PC-9 (cell line): ENCODE results near the gene HIC1. TPM values are rescaled to one million over a fixed set of nuclear protein-coding genes. Genes with fewer than 3 reads are reported as not detected.
A peak's percentile ranks its signal among the peaks of the same experiment; 100 is the strongest.
"Not testable (repeated sequence)": the region's sequence is repeated elsewhere in the genome, so short reads cannot be mapped to it uniquely, and the experiment has no call there.

ENCODE experiments used
- BruUV-seq: library from RNA; stranded (reverse); fragments of 400-500 nt; replicated peaks from 2 replicates; lab custom pipeline; 2021; lab: Mats Ljungman, UMichigan
- CTCF ChIA-PET: fragments of 300-600 bp; sonication (Branson Sonifier 250); formaldehyde crosslinking; loops from one replicate; lab custom pipeline; 2022; ENCODE audit warnings: antibody characterized with exemption; lab: Charles Lee
- POLR2A ChIA-PET: fragments of 300-600 bp; sonication (Branson Sonifier 250); formaldehyde crosslinking; loops from one replicate; lab custom pipeline; 2022; ENCODE audit warnings: antibody characterized with exemption; ENCODE audit not compliant: unreplicated experiment; lab: Charles Lee
- DNase-seq, 2 experiments: peaks; one replicate each; pipeline versions ENCODE4 v3.0.0 to v3.0.0-alpha.2; 2015 to 2022; ENCODE audit warnings: mixed read lengths in 1 of 2
- H2AFZ ChIP-seq: fragments of 200-600 bp; sonication (generic); 2 replicates; pipeline ENCODE4 v1.8.1; 2017; ENCODE audit warnings: antibody characterized with exemption
- H3F3A ChIP-seq: fragments of 200-600 bp; sonication (generic); 2 replicates; pipeline ENCODE4 v1.8.1; 2017; ENCODE audit warnings: antibody characterized with exemption, mild to moderate bottlenecking, low read depth; ENCODE audit not compliant: insufficient read depth
- H3K27ac ChIP-seq: fragments of 200-600 bp; sonication (generic); 2 replicates; pipeline ENCODE4 v1.6.1; 2016; ENCODE audit warnings: mixed run types
- H3K27me3 ChIP-seq: fragments of 200-600 bp; sonication (generic); 2 replicates; pipeline ENCODE4 v1.6.1; 2016; ENCODE audit warnings: low read depth, mixed run types; ENCODE audit not compliant: insufficient read depth
- H3K36me3 ChIP-seq: fragments of 200-600 bp; sonication (generic); 2 replicates; pipeline ENCODE4 v1.6.1; 2016; ENCODE audit warnings: low read depth, mixed run types
- H3K4me1 ChIP-seq: fragments of 200-600 bp; sonication (generic); replicated peaks from 2 replicates; pipeline ENCODE4 v1.6.1; 2016; ENCODE audit warnings: mixed run types; ENCODE audit not compliant: insufficient read depth
- H3K4me2 ChIP-seq: fragments of 200-600 bp; sonication (generic); 2 replicates; pipeline ENCODE4 v1.6.1; 2017; ENCODE audit warnings: mixed run types
- H3K4me3 ChIP-seq: fragments of 200-600 bp; sonication (generic); 2 replicates; pipeline ENCODE4 v1.6.1; 2016; ENCODE audit warnings: mixed run types
- H3K79me2 ChIP-seq: fragments of 200-600 bp; sonication (generic); 2 replicates; pipeline ENCODE4 v1.6.1; 2017; ENCODE audit warnings: low read depth, mixed run types
- H3K9me2 ChIP-seq: fragments of 200-600 bp; sonication (generic); 2 replicates; pipeline ENCODE4 v1.8.1; 2017; ENCODE audit warnings: mild to moderate bottlenecking; ENCODE audit not compliant: insufficient read depth
- H3K9me3 ChIP-seq: fragments of 200-600 bp; sonication (generic); 2 replicates; pipeline ENCODE4 v1.8.1; 2016; ENCODE audit warnings: low read depth; ENCODE audit not compliant: insufficient read depth
- H4K20me1 ChIP-seq: fragments of 200-600 bp; sonication (generic); 2 replicates; pipeline ENCODE4 v1.8.1; 2017; ENCODE audit not compliant: insufficient read depth
- CTCF ChIP-seq: fragments of 200-600 bp; sonication (generic); conservative IDR thresholded peaks from 2 replicates; pipeline ENCODE4 v1.6.1; 2017; ENCODE audit warnings: mixed run types, antibody characterized with exemption, mild to moderate bottlenecking, moderate library complexity
- EZH2 ChIP-seq: fragments of 200-600 bp; sonication (generic); IDR thresholded peaks from 2 replicates; pipeline ENCODE4 v1.8.0; 2017; ENCODE audit warnings: antibody characterized with exemption, low read depth
- intact Hi-C: fragments of 100-400 bp; cut with micrococcal nuclease; formaldehyde crosslinking; loops from one replicate; pipeline ENCODE4 v1.10.0; 2022; ENCODE audit not compliant: unreplicated experiment
- total RNA-seq: library from RNA; stranded (reverse); gene quantifications from 2 replicates; pipeline ENCODE4 v1.2.3, GENCODE V29; 2021

HIC1 gene
- total RNA-seq, 1 experiment from 2014 or later, result 0.63 TPM

- H3F3A ChIP-seq, result peaks cover 47% of the 10 kb centered on the region
- POLR2A ChIA-PET, result no interaction called here
- BruUV-seq, result no TSS peak
Measured at GRCh38 chr17:2009737-2010136, 45.2 kb upstream of the HIC1 start.

GRCh38 chr17:2011411-2012371, 43.2 kb upstream of the HIC1 start:
- H3K36me3 ChIP-seq, result no peaks in the 10 kb centered on the region
- TF ChIP-seq EZH2, result no peak
- peak overlapping the region; percentile 61 for H2AFZ ChIP-seq
- no TSS peak for BruUV-seq
- no peaks in the 10 kb centered on the region for H3K9me3 ChIP-seq
- peaks cover 55% of the 10 kb centered on the region for H3K4me1 ChIP-seq
- H3F3A ChIP-seq, result peaks cover 43% of the 10 kb centered on the region
- peak; percentile 97 for DNase-seq
- peak overlapping the region; percentile 42 for H3K4me3 ChIP-seq
- no peaks in the 10 kb centered on the region for H3K9me2 ChIP-seq
- CTCF ChIA-PET, result interaction anchor here (0.8 to 1.1 kb wide), 2 partner anchors 14 to 103 kb away, joined by 3 to 6 read pairs; no protein-coding TSS in a partner anchor
- H4K20me1 ChIP-seq, result no peaks in the 10 kb centered on the region
- H3K27ac ChIP-seq, result peak overlapping the region; percentile 85
- no peaks in the 10 kb centered on the region for H3K27me3 ChIP-seq
- intact Hi-C loops, result loop anchor here (10.0 kb wide), 1 partner anchor 297 kb away; the partner anchor contains the start of gene TLCD2
- peak overlapping the region; percentile 73 for H3K4me2 ChIP-seq
- POLR2A ChIA-PET, result interaction anchor here (0.6 to 1.1 kb wide), 7 partner anchors 16 to 620 kb away, joined by 3 to 12 read pairs (median 7); no protein-coding TSS in a partner anchor
- H3K79me2 ChIP-seq, result no peaks in the 10 kb centered on the region

More at GRCh38 chr17:2009737-2010136, 45.2 kb upstream of the HIC1 start:
- H2AFZ ChIP-seq, result no peak overlapping the region
- H3K27me3 ChIP-seq, result no peaks in the 10 kb centered on the region
- no peaks in the 10 kb centered on the region for H3K9me2 ChIP-seq
- H3K4me1 ChIP-seq, result peaks cover 54% of the 10 kb centered on the region
- intact Hi-C loops, result loop anchor here (10.0 kb wide), 1 partner anchor 295 kb away; the partner anchor contains the start of gene TLCD2
- TF ChIP-seq EZH2, result no peak
- TF ChIP-seq CTCF, result no peak
- no peak overlapping the region for H3K27ac ChIP-seq
- DNase-seq, result no peak
- no peaks in the 10 kb centered on the region for H3K36me3 ChIP-seq
- CTCF ChIA-PET, result no interaction called here
- H3K4me3 ChIP-seq, result no peak overlapping the region
- H3K9me3 ChIP-seq, result no peaks in the 10 kb centered on the region
- H3K79me2 ChIP-seq, result no peaks in the 10 kb centered on the region
- H3K4me2 ChIP-seq, result no peak overlapping the region
- H4K20me1 ChIP-seq, result no peaks in the 10 kb centered on the region

- peaks cover 43% of the 10 kb centered on the region for H3F3A ChIP-seq
- peak overlapping the region; percentile 73 for H3K4me2 ChIP-seq
- DNase-seq, result no peak
- no peak overlapping the region; the same call in 1 of the 2 replicates for H2AFZ ChIP-seq
- no peaks in the 10 kb centered on the region for H3K36me3 ChIP-seq
- peaks cover 55% of the 10 kb centered on the region for H3K4me1 ChIP-seq
- H4K20me1 ChIP-seq, result no peaks in the 10 kb centered on the region
- POLR2A ChIA-PET, result interaction anchor here (0.6 kb wide), 1 partner anchor 621 kb away, joined by 8 read pairs; no protein-coding TSS in a partner anchor
- TF ChIP-seq CTCF (no peak), EZH2 (no peak)
- H3K79me2 ChIP-seq, result no peaks in the 10 kb centered on the region
- CTCF ChIA-PET, result no interaction called here
- intact Hi-C loops, result loop anchor here (10.0 kb wide), 1 partner anchor 298 kb away; the partner anchor contains the start of gene TLCD2
- H3K9me3 ChIP-seq, result no peaks in the 10 kb centered on the region
- peak overlapping the region; percentile 85 for H3K27ac ChIP-seq
- no peaks in the 10 kb centered on the region for H3K9me2 ChIP-seq
- no TSS peak for BruUV-seq
- peak overlapping the region; percentile 42 for H3K4me3 ChIP-seq
- H3K27me3 ChIP-seq, result no peaks in the 10 kb centered on the region
Measured at GRCh38 chr17:2012499-2012898, 42.4 kb upstream of the HIC1 start.

GRCh38 chr17:2013220-2013993, 41.5 kb upstream of the HIC1 start:
- H3K9me3 ChIP-seq, BruUV-seq: not testable (repeated sequence)
- CTCF ChIA-PET, result interaction anchor here (0.9 kb wide), 1 partner anchor 11 kb away, joined by 3 read pairs; the partner anchor contains the start of gene RTN4RL1

More at GRCh38 chr17:2013220-2013993, 41.5 kb upstream of the HIC1 start:
- H3K27me3 ChIP-seq, H2AFZ ChIP-seq, H3K9me2 ChIP-seq, H4K20me1 ChIP-seq, H3K79me2 ChIP-seq, H3K4me3 ChIP-seq, H3K36me3 ChIP-seq: not testable (repeated sequence)
- H3F3A ChIP-seq, result peaks cover 39% of the 10 kb centered on the region
- intact Hi-C loops, result loop anchor here (10.0 kb wide), 1 partner anchor 299 kb away; the partner anchor contains the start of gene TLCD2
- peak overlapping the region; percentile 73 for H3K4me2 ChIP-seq
- peak overlapping the region; percentile 85 for H3K27ac ChIP-seq
- DNase-seq, result peak; percentile 53 to 71
- peaks cover 52% of the 10 kb centered on the region for H3K4me1 ChIP-seq
- POLR2A ChIA-PET, result interaction anchor here (0.7 kb wide), 1 partner anchor 91 kb away, joined by 8 read pairs; no protein-coding TSS in a partner anchor
